Effector CD4-positive, alpha-beta T cell (primary cell): ENCODE results near the gene ZNF808.
"Not testable (repeated sequence)": the region's sequence is repeated elsewhere in the genome, so short reads cannot be mapped to it uniquely, and the experiment has no call there.

Experiments
- DNase-seq: peaks from one replicate; pipeline ENCODE4 v3.0.0-alpha.2; 2020

ZNF808 gene

DNA sequence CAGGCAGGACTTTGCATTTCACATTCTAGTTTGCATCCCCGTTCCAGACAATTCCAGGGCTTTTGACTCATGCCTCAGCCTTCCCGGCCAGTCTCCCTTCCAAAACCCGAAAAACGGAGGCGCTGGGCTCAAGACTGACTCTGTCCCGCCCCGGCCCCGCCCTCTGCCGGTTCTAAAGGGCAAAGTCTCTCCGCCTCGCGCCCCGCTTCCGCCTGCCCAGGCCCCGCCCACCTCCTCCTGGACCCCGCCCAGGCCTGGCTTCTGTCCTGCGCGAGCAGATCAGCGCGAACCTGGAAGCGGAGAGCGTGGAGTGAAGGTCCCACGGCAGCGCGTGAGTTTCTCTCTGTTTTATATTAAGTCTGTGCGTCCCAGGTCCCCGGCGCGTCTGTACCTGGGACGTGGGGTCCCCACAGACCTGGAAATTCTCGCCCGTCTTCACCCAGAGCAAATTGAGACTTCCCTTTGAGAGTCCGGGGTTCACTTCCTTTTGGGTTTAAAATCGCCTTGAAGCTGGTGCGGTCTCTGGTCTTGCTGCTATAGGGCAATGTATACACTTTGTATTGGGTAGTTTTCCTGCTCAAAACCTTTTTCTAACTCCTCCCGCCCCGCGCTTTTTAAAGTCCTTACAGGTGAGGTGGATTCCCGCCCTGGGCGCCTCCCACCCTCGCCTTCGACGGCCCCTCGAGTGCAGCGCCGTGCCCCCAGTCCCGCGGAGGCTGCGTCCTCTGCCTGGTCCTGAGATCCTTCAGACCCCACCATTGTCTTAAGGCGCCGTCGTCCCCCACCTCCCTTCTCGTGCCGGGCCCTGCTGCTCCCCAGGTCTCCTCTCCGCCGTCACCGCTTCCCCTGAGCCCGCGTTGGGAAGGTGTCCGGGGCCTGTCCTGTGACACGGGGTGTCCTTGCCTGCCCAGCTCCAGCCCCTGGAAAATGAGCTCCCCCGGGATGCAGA, 73.8 kb downstream of the ZNF808 start:
- DNase-seq, result peak; percentile 91

DNA sequence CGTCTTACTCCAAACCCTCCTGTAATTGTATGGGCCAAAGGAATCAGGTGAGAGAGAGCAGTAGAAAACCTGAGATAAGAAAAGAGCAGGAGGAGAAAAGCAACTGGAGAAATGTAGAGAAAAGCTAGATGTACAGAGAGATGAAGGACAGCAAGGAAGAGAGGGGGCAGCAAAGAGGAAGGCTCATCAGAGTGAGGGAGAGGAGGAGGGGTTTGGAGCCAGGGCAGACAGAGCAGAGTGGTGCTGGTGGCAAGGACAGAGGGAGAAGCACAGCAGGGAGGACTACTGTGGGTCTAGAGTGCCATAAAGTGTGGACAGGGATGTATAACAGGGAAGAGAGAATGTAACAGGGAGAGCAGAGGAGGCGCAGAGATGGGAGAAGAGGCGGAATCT, 74.5 kb downstream of the ZNF808 start:
- not testable (repeated sequence) for DNase-seq

DNA sequence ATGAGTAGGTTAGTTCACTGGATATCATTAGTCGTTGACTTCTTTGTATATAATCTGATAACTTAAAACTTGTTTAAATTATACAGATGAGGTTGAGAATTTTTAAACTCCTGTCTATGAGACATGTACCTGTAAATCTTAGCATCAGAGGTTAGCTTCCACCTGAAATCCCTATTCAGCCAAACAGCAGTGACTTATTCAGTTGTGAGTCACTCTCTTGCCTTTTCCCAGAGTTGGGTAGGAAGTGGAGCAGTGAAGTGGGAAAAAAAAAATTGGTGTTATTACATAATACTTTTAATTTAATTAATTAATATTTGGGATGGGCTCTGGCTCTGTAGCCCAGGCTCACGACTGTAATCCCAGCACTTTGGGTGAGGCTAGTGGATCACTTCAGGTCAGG, 75.5 kb downstream of the ZNF808 start:
- no peak for DNase-seq

DNA sequence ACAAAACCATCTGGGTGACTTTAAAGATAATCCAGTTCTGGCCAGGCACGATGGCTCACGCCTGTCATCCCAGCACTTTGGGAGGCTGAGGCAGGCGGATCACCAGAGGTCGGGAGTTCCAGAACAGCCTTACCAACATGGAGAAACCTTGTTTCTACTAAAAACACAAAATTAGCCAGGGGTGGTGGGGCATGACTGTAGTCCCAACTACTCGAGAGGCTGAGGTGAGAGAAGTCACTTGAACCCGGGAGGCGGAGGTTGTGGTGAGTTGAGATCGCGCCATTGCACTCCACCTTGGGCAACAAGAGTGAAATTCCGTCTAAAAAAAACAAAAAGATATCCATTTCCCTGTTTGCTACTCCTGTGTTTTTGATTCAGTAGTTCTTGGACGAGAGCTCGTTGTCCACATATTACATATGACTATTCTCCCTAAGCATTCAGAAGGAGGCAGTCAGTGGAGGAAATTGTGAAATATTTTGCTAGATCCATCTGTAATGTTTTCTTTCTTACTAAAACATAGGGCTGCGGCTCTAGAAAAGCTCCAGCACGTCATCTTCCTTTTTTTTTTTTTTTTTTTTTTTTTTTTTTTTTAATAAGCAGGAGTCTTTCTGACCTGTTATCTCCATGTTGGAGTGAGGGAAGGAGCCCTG, 76.2 kb downstream of the ZNF808 start:
- no peak for DNase-seq
